GM12874 (cell line): ENCODE data around the gene THAP9.

Experiments used
- CTCF ChIP-seq: IDR thresholded peaks from 2 replicates; pipeline ENCODE4 v1.5.1; 2011; ENCODE audit warnings: low read depth, mild to moderate bottlenecking, control low read depth, low read length, moderate library complexity; ENCODE audit not compliant: insufficient read depth

The THAP9 gene

GRCh38 chr4:82951196-82951595, 50.7 kb downstream of the THAP9 start:
- TF ChIP-seq CTCF: no peak

- no peak for TF ChIP-seq CTCF
Measured at GRCh38 chr4:82954212-82954611, 53.7 kb downstream of the THAP9 start.

- no peak for TF ChIP-seq CTCF
Measured at GRCh38 chr4:82957045-82957444, 56.5 kb downstream of the THAP9 start.

- TF ChIP-seq CTCF: no peak
Measured at GRCh38 chr4:82965763-82966162, 65.2 kb downstream of the THAP9 start.

- TF ChIP-seq CTCF: no peak
Measured at GRCh38 chr4:82968972-82969371, 68.4 kb downstream of the THAP9 start.

- no peak for TF ChIP-seq CTCF
Measured at GRCh38 chr4:82969414-82969813, 68.9 kb downstream of the THAP9 start.
